ENCODE results near the gene FLNC.

The FLNC gene

GRCh38 chr7:128891110-128891941 is 61.1 kb downstream of the FLNC start:
- no peak overlapping the region for H3K4me3 Mint-ChIP-seq
- no peaks in the 10 kb centered on the region for H3K36me3 Mint-ChIP-seq
- peak; percentile 47 for ATAC-seq
- no peaks in the 10 kb centered on the region for H3K9me3 Mint-ChIP-seq
- H3K4me1 Mint-ChIP-seq, result no peaks in the 10 kb centered on the region
- no peak overlapping the region for H3K27ac Mint-ChIP-seq
- peaks cover 9% of the 10 kb centered on the region for H3K27me3 Mint-ChIP-seq

- Mint-ChIP-seq H3K36me3 (no peaks in the 10 kb centered on the region), H3K4me1 (no peaks in the 10 kb centered on the region), H3K4me3 (no peak overlapping the region), H3K27ac (no peak overlapping the region), H3K27me3 (peaks cover 9% of the 10 kb centered on the region), H3K9me3 (no peaks in the 10 kb centered on the region)
- ATAC-seq, result no peak
These were observed 61.7 kb downstream of the FLNC start for GRCh38 chr7:128891942-128892269.

- no peaks in the 10 kb centered on the region for H3K4me1 Mint-ChIP-seq
- no peaks in the 10 kb centered on the region for H3K9me3 Mint-ChIP-seq
- peaks cover 9% of the 10 kb centered on the region for H3K27me3 Mint-ChIP-seq
- no peak for ATAC-seq
- H3K27ac Mint-ChIP-seq, result no peak overlapping the region
- H3K36me3 Mint-ChIP-seq, result no peaks in the 10 kb centered on the region
- H3K4me3 Mint-ChIP-seq, result no peak overlapping the region
These were observed 62.5 kb downstream of the FLNC start for GRCh38 chr7:128892521-128893250.

DNA sequence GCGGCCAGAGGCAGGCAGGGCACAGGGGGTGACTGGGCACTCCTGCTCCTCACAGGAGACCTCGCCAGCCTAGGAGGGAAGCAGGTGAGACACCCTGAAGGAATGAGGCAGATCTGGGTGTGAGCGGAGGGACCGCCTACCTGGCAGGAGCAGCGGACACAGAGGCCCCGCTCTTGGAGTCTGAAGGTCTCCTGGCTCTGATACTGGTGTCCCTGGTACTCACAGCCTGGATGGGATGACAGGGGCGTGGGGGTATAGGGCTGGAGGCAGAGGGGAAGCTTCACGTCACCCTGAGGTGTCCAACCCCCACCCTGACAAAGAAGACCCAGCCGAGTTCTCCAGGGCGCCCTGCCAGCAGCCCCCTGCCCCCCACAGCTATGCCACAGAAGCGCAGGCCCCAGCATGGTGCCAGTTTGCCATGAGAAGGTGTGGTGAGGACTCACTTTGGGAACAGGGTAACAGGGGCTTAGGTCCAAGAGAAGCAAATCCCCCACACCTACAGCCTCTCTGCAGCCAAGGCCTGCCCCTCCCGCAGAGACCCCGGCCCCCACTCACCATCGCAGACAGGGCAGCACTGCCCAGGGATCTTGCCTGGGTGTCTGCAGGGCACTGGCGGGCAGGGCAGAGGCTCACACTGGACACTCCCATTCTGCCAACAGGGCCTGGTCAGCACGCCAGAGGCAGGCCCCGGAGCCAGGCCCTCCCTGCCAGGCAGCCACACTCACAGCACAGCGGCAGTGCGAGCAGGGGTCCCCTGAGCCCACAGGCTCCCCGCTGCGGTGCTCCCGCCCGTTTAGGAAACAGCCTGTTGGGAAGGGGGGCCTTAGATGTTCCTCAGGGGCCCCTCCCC is 63.3 kb downstream of the FLNC start:
- Mint-ChIP-seq H3K27ac (no peak overlapping the region), H3K27me3 (peaks cover 9% of the 10 kb centered on the region), H3K9me3 (peaks cover 1% of the 10 kb centered on the region), H3K4me3 (no peak overlapping the region), H3K4me1 (no peaks in the 10 kb centered on the region), H3K36me3 (peaks cover 3% of the 10 kb centered on the region)
- no peak for ATAC-seq

DNA sequence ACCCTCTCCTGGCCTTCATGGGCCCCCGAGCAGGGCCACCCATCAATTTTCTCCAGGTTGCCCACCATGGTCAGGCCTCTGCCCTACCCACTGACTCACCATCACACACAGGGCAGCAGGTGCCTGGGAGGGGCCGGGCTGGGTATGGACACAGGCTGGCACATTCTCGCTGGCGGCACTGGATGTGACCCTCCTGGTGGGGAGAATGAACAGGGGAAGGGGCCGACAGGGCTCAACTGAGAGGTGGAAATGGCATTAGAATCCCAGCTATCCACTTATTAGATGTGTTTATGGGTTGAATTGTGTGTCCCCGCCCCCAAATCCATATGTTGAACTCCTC is 63.9 kb downstream of the FLNC start:
- no peak overlapping the region for H3K4me3 Mint-ChIP-seq
- H3K36me3 Mint-ChIP-seq, result peaks cover 6% of the 10 kb centered on the region
- H3K27me3 Mint-ChIP-seq, result peaks cover 9% of the 10 kb centered on the region
- H3K9me3 Mint-ChIP-seq, result peaks cover 3% of the 10 kb centered on the region
- no peak for ATAC-seq
- no peak overlapping the region for H3K27ac Mint-ChIP-seq
- H3K4me1 Mint-ChIP-seq, result no peaks in the 10 kb centered on the region

DNA sequence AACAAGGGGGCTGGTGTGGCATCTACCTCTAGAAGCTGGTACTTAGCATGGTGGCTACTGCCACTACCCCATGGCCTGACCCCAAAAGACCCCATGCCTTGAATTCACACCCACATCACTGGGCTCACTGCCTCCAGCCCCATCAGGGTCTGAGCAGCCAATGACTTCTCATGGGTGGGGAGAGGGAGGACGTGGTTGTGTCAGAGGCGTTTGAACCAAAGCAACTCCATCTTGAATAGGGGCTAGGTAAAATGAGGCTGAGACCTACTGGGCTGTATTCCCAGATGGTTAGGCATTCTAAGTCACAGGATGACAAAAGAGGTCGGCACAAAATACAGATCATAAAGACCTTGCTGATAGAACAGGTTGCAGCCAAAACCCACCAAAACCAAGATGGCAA is 65.1 kb downstream of the FLNC start:
- Mint-ChIP-seq H3K27ac (no peak overlapping the region), H3K27me3 (peaks cover under 1% of the 10 kb centered on the region), H3K36me3 (peaks cover 6% of the 10 kb centered on the region), H3K4me1 (no peaks in the 10 kb centered on the region), H3K9me3 (peaks cover 3% of the 10 kb centered on the region), H3K4me3 (no peak overlapping the region)
- ATAC-seq, result no peak

GRCh38 chr7:128899392-128899791 is 69.2 kb downstream of the FLNC start:
- H3K4me1 Mint-ChIP-seq, result peaks cover 3% of the 10 kb centered on the region
- no peaks in the 10 kb centered on the region for H3K27me3 Mint-ChIP-seq
- H3K27ac Mint-ChIP-seq, result no peak overlapping the region
- H3K4me3 Mint-ChIP-seq, result no peak overlapping the region
- H3K36me3 Mint-ChIP-seq, result peaks cover 6% of the 10 kb centered on the region
- peaks cover 3% of the 10 kb centered on the region for H3K9me3 Mint-ChIP-seq
- ATAC-seq, result no peak

DNA sequence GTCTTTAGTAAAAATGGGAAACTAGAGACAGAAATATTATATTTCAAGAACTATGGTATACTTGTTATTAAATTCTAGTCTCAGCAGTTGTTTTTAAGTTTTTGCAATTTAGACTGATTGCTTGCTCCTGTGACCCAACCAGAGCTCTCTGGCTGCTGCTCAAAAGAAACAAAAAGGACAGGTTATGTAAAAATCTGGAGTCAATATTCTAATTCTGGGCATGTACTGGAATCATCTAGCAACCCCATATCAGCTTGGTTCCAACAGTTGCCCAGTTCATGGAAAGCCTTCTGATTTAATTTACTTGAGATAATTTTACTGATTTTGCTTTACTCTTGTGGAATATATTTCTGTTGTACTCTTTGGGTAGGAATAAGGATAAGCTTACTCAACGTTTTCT is 70.0 kb downstream of the FLNC start:
- Mint-ChIP-seq H3K4me3 (no peak overlapping the region), H3K27me3 (no peaks in the 10 kb centered on the region), H3K27ac (no peak overlapping the region), H3K9me3 (peaks cover 3% of the 10 kb centered on the region), H3K4me1 (peaks cover 12% of the 10 kb centered on the region), H3K36me3 (peaks cover 6% of the 10 kb centered on the region)
- ATAC-seq, result no peak

DNA sequence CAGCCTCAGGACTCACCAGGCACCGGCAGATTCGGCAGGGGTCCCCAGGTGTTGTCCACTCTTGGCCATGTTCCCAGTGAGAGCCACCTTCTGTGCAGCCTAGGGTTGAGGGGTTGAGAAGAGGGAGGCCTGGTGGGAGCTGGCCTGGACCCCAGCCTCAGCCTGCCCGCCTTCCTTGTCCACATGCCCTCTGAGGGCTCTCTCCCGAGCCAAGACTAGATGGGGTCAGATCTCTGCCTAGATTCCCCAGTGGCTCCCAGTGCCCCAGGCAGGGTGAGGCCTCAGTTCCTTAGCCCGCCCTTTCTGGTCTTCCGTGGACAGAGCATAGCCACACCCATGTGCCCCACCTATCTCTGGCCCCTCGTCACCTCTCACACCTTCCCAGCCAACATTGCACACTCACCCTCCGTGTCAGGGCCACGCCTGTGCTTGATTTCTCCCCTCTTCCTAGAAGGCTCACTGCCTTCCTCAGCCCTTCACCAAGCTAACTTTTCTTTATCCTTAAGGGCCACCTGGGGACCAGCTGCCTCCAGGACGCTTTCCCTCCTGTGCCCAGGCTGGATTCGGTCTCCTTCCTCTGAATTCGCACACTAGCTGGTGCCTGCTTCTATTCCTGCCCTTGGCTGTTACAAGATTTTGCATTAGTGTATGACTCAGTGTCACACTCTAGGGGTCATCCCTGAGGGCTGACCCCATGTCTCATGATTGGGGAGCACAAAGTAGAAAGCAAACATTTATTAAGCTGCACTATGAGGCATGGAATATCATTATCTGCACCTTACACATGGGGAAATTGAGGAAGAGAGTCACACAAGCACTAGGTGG is 72.8 kb downstream of the FLNC start:
- no peak overlapping the region for H3K4me3 Mint-ChIP-seq

DNA sequence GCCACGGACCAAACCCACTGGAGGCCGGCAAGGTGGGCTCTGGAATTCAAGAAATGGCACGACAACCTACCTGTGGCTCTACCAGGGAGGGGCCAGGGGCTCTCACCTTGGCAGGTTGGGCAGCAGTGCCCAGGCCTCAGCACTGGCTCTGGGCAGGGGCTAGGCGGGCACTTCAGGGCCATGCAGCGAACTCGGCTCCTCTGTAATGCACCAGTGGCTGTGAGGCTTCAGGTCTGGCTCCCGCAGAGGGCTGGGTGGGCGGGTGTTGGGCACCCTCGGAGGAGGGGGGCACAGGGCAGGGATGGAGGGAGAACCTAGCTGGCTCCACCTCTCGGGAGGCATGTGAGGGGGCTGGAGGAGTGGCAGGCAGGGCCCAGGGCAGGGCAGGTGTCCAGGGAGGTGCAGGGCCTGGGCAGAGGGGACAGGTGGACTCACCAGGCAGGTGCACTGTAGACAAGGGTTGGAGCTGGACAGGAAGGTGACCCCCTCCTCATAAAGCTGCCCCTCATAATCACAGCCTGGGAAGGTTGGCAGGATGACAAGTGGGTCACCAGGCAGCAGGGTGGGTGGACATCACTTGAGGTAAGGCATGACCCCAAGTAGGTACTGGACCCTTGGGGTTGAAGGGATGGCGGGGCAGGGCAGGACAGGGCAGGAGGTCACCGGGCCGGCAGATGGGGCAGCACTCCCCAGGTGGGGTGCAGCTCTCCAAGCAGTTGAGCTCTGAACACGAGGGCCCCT is 73.6 kb downstream of the FLNC start:
- Mint-ChIP-seq H3K36me3 (no peaks in the 10 kb centered on the region), H3K27ac (peak overlapping the region; percentile 82), H3K27me3 (peaks cover 13% of the 10 kb centered on the region), H3K4me1 (peaks cover 28% of the 10 kb centered on the region), H3K9me3 (no peaks in the 10 kb centered on the region), H3K4me3 (no peak overlapping the region)
- ATAC-seq, result no peak

More for the DNA sequence above, 72.8 kb downstream of the FLNC start:
- Mint-ChIP-seq H3K36me3 (peaks cover 6% of the 10 kb centered on the region), H3K27me3 (peaks cover 5% of the 10 kb centered on the region), H3K27ac (peak overlapping the region; percentile 5), H3K9me3 (peaks cover 3% of the 10 kb centered on the region), H3K4me1 (peaks cover 24% of the 10 kb centered on the region)
- ATAC-seq, result no peak

- peak; percentile 71 for ATAC-seq
- peak overlapping the region; percentile 82 for H3K27ac Mint-ChIP-seq
- H3K4me3 Mint-ChIP-seq, result no peak overlapping the region
- H3K36me3 Mint-ChIP-seq, result no peaks in the 10 kb centered on the region
- peaks cover 21% of the 10 kb centered on the region for H3K27me3 Mint-ChIP-seq
- H3K9me3 Mint-ChIP-seq, result no peaks in the 10 kb centered on the region
- H3K4me1 Mint-ChIP-seq, result peaks cover 32% of the 10 kb centered on the region
These were observed 74.4 kb downstream of the FLNC start for GRCh38 chr7:128904381-128905197.

- H3K9me3 Mint-ChIP-seq, result no peaks in the 10 kb centered on the region
- H3K4me3 Mint-ChIP-seq, result no peak overlapping the region
- peaks cover 37% of the 10 kb centered on the region for H3K27me3 Mint-ChIP-seq
- H3K4me1 Mint-ChIP-seq, result peaks cover 45% of the 10 kb centered on the region
- ATAC-seq, result no peak
- peak overlapping the region; percentile 18 for H3K27ac Mint-ChIP-seq
- H3K36me3 Mint-ChIP-seq, result no peaks in the 10 kb centered on the region
These were observed 76.0 kb downstream of the FLNC start for GRCh38 chr7:128906001-128906765.

Measured in stimulated activated memory B cell treated with anti-CD40 and anti-IgM and Interleukin-4, amounts not matched to agents 10 μg/mL and 1 μg/mL and 100 μg/mL, for 72 hours (primary cell).